ENCODE measurements around the gene MYBBP1A.

DNA sequence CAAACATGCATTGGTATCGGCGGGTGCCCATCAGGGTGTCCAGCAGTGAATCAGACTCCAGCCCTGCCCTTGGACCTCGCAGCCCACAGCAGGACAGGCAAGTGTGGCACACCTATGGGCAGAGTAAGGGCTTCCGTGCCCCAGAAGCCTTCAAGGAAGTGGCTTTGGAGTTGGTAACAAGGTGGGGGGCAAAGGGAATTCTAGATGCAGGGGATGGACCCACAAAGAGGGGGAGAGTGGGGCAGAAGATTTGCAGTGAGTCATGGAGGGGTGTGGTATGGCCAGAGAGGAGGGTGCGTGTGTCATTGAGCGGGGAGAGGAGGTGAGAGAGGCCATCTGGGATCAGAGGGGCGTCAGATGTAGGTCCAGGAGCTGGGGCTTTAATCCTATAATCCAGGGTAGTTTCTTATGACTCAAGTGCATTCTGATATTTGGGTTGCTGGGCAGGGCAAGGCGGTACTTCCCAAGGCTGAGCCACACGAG lies 65.0 kb downstream of the MYBBP1A start:
- TF ChIP-seq CTCF (conservative IDR thresholded peaks at IDR 0.05; ENCODE audit: low read depth, low read length) (no peak), POLR2A (IDR thresholded peaks at IDR 0.05; ENCODE audit: low read depth, low read length) (no peak), BHLHE40 (IDR thresholded peaks at IDR 0.05; ENCODE audit: low read depth, low read length) (no peak), RFX5 (IDR thresholded peaks at IDR 0.05; ENCODE audit: low read depth, low read length) (no peak), RCOR1 (IDR thresholded peaks at IDR 0.05; ENCODE audit: insufficient replicate concordance, low read length) (no peak), CEBPB (IDR thresholded peaks at IDR 0.05; ENCODE audit: low read depth, low read length) (no peak), MAFK (IDR thresholded peaks at IDR 0.05; ENCODE audit: low read depth, low read length) (no peak), CHD1 (IDR thresholded peaks at IDR 0.05; ENCODE audit: low read depth, low read length) (no peak)
- TF ChIP-seq, protein P1, sequence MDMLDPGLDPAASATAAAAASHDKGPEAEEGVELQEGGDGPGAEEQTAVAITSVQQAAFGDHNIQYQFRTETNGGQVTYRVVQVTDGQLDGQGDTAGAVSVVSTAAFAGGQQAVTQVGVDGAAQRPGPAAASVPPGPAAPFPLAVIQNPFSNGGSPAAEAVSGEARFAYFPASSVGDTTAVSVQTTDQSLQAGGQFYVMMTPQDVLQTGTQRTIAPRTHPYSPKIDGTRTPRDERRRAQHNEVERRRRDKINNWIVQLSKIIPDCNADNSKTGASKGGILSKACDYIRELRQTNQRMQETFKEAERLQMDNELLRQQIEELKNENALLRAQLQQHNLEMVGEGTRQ (IDR thresholded peaks at IDR 0.05; ENCODE audit: low read depth, low read length) = no peak
- TF ChIP-seq, protein P2, sequence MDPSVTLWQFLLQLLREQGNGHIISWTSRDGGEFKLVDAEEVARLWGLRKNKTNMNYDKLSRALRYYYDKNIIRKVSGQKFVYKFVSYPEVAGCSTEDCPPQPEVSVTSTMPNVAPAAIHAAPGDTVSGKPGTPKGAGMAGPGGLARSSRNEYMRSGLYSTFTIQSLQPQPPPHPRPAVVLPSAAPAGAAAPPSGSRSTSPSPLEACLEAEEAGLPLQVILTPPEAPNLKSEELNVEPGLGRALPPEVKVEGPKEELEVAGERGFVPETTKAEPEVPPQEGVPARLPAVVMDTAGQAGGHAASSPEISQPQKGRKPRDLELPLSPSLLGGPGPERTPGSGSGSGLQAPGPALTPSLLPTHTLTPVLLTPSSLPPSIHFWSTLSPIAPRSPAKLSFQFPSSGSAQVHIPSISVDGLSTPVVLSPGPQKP (IDR thresholded peaks at IDR 0.05; ENCODE audit: borderline replicate concordance, low read depth, low read length) = no peak
